GM21381 (cell line): ENCODE results near the gene PTPRN2.

Experiments
- ATAC-seq: cut with Tn5 transposase; IDR thresholded peaks from one replicate; pipeline ENCODE4 v1.9.1; 2021; ENCODE audit warnings: mild to moderate bottlenecking, moderate library complexity; ENCODE audit not compliant: unreplicated experiment

Gene PTPRN2

DNA sequence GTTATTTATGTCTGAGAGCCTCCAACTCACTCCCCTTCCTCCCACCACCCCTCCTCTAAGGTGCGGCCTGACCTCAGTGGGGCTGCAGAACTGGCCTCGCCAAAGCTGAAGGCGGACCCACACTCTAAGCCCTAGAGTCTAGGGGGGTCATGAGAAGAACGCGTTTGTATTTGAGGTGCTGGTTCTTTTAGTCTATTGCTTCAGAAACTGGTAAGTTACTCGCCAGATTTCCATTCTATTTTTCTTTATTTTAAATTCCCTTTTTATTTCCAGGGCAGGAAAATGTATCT is 893.3 kb downstream of the PTPRN2 start:
- ATAC-seq = no peak

GRCh38 chr7:157693521-157694375 is 893.9 kb downstream of the PTPRN2 start:
- no peak for ATAC-seq

- ATAC-seq = no peak
Observed at GRCh38 chr7:157693071-157693520, 894.5 kb downstream of the PTPRN2 start.

- ATAC-seq = no peak
Observed at GRCh38 chr7:157692460-157693011, 895.1 kb downstream of the PTPRN2 start.

DNA sequence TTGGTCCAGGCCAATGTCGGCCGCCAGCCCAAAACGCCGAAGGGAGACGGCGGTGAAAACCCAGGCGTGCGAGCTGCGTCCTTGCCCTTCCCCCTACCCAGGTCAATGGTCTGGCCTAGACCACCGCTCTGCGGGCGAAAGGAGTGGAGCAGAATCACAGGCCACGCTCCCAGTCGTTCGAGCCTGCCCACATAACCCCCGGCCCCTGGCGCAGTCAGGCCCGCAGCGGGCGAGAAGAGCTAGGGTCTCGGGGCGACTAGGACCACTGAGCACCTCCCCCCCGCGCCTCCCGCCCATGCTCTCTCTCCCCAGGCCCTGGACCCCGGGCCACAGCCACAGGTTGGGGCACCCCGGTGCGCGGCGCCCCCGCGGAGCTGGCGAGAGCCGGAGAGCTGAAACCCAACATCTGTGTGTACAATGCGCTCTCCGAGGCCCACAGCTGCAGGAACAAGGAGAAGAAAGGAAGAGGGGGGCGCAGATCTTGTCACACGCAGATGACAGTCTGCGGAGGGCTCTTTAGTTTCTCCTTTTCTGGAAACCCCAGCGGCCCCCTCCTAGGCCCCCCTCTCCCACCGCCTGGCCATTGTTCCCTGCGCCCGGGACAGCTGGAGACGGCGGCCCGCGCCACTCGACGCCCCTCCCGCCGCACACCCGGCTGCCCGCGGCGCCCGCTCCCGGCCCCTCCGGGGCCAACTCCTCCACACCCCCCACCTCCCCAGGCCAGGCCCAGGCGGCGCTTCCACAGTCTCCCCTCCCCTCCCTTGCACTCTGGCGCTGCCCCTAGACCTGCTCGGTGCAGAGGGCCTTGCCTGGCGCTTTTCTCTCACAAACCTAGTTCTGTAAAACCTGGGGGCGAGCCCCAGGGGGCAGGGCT is 895.8 kb downstream of the PTPRN2 start:
- no peak for ATAC-seq

DNA sequence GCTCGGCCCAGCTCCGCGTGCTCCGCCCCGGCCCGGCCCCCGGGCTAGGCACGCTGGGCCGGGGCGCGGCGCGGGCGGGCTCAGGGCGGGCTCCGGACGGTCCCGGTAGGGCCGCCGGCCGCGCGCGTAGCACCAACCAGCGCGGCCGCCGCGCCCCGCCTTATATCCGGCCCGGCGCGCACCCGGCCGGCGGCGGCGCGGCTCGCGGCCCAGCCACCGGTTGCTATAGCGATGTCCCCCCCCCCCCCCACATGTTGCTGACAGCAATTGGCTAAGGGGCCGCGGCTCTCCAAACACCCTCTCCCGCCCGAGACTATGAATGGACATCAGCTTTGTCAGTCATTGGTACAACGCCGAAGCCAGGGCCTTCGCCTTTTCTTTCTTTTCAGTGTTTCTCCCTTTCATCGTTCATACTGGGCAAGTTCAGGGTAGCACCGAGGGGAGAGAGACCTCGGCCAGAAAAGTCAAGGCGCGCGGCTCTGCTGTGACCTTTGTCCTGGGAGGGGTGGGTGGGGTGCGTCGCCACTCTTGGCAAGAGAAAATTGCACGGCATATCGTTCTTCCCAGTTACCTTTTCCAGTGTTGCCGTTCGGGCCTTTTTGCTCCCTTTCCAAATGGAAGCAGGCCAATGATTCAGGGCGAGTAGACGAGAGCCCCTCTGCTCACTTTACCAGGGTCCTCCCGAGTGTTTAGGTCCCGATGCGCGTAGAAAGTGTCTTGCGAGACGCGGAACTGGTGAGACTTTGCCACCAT is 896.6 kb downstream of the PTPRN2 start:
- no peak for ATAC-seq

- ATAC-seq = no peak
Observed at GRCh38 chr7:157690058-157690832, 897.4 kb downstream of the PTPRN2 start.

DNA sequence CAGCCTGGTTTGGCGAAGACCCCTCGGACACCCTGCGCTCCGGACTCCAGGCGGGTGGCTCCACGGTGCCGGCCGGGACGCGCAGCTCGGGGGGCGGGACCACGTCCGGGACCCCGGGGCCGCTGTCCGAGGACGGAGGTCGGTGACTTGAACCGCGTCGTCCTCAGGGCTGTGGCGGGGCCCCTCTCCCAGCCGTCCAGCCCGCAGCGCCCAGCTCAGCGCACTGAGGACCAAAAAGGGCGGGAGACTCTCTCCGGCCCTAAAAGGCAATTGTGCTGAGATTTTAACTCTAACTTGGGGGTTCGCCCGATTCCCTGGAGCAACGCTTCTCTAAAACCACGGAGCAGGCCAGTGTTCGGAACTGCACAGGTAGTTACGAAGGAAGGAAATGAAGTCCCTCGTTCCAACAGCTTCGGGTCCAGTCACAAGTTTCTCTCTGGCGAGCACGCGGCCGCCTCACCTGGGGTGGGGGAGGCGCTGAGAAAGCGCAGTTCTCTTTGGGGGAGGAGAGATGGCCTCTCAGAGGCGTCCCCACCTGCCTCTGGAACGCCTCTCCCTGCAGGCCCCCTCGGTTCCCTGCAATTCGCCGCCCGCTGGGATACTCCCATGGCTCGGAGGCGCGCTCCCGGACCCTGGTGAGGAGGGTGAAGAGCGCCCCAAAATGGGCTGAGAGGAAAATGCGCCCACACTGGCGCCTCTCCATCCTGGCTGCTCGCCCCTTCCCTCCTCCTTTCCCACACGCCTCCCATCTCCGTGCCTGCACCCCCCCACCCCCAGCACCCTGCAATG is 898.2 kb downstream of the PTPRN2 start:
- no peak for ATAC-seq

DNA sequence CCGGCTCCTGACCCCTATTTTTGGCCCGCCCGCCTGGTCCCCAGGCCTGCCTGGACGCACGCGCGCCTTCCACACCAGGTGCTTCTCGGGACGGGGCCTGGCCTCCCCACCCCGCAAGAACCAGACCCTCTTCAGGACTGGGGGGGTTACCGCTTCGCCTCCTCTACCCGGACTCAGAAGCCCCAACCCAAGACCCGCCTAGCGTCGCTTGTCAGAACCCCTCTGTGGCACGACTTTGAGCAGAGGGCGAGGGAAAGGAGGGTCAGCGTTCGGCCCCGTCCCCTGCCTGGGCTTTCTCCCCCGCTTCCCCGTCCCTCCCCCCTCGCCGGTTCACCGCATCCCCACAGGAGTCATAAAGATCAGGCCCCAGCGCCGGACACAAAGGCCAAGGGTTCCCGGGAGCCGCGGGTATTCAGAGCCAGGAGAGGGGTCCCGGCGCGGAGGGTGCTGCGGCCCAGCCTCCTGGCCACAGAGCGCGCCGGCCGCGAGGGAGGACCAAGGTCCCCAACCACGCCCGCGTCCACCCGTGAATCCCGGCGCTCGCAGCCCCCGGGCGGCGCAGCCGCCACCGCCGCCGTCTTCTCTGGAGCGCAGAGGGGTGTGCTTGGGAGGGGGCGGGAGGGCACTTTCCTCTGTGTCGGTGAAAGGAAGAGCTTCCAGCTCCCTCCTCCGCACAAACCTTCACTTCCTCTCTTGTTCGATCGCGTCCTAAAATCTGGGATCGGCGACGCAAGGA is 898.9 kb downstream of the PTPRN2 start:
- ATAC-seq = no peak

- no peak for ATAC-seq
Observed at GRCh38 chr7:157687845-157688532, 899.6 kb downstream of the PTPRN2 start.

GRCh38 chr7:157687158-157687557 is 900.5 kb downstream of the PTPRN2 start:
- ATAC-seq = no peak

DNA sequence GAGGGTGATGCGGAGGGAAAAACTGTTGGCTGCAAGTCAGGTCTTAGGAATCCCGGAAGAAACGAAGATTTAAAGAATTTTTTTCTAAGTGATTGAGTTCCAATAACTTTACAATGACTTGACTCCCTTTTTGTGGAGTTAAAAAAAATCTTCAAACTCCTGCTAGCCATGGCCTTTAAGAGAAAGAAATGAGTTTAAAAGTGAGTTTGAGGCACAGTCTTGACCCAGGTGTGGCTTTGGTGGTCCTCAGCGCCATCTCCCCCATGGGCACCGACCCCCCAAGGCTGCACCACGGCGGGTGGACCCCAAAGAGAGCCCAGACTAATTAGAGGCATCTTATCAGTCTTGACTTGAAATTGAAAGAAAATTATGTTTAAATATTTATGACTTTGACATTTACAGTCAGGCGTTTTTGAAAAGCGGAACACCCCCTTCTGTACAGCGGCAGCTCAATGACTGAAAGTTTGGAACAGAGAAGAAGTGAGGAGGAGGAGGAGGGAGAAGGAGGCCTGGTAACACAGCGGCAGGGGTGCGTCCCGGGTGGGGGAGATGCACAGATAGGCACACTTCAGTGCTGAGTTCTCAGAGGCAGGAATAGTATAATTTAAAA is 901.2 kb downstream of the PTPRN2 start:
- no peak for ATAC-seq

- no peak for ATAC-seq
Observed at GRCh38 chr7:157685430-157686284, 902.0 kb downstream of the PTPRN2 start.

DNA sequence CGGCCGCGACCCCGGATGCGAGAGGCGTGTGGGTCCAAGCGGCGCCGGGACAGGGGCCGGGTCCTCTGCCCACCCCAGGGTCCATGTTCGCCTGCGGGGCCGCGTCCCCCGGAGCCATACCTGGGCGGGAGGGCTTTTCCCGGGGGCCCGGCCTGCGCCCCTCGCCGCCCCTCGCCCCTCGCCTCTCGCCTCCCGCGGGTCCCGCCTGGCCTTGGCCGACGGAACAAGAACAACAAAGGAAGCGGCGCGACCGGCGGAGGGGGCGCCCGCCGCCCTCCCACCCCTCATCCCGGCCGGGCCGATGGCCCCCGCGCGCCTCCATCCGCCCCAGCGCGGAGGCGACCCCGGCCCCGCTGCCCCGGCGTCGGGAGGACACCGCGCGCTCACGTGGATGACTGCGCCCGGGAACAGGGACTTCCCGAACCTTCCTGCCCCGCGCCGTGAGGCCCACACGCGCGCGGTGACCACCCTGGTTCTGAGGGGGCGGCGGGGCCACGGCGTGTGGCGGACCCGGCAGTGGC is 902.7 kb downstream of the PTPRN2 start:
- no peak for ATAC-seq

GRCh38 chr7:157684157-157684908 is 903.3 kb downstream of the PTPRN2 start:
- no peak for ATAC-seq

DNA sequence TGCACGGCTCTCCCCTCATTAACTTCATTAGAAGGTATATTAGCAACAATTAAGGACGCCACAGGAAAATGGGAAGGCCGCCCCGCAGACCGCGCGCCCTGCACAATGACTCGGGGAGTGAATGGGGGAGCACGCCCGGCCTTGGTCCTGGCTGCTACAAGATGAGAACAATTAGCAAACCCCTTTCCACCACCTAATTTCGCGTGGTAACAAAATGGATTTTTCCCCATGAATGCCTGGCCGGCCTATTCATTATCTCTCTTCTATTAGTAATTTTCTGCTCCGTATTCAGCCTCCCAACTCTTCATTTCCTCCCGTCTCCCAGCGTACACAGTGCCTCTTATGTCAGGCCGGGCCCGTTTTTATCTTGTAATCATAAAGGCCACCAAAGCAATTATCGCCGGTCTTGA is 903.9 kb downstream of the PTPRN2 start:
- ATAC-seq = no peak
